Activated CD4-positive, CD25-positive, alpha-beta regulatory T cell treated with anti-CD3 and anti-CD28 coated beads, Interleukin-2, amount 50 U/mL, for 16 hours (primary cell): Measurements from ENCODE around the gene HOXA2.

Source experiments
- DNase-seq: peaks from one replicate; pipeline ENCODE4 v3.0.0-alpha.2; 2020; ENCODE audit warnings: low read depth, low spot score

The HOXA2 gene

GRCh38 chr7:27078616-27079233, 23.8 kb downstream of the HOXA2 start:
- no peak for DNase-seq

GRCh38 chr7:27073076-27073475, 29.4 kb downstream of the HOXA2 start:
- no peak for DNase-seq

GRCh38 chr7:27071622-27072390, 30.7 kb downstream of the HOXA2 start:
- no peak for DNase-seq

DNA sequence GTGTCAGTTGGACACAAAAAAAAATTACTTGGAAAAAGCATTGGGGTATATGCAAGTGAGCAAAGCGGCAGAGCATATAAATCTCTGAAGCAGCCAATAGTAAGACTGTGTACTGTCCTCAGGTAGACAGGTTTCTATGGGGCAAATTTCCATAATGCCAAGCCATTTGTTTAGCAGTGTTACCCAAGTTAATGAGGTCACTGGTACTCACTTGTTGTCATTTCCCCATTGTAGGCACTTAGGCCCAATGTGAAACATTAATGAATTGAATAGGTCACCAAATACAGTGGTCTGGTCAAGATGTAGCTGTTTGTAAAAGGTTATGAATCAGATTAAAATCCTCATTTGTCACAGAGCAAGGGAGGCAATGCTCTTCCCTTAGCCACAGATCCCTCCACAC, 34.2 kb downstream of the HOXA2 start:
- DNase-seq, result no peak

DNA sequence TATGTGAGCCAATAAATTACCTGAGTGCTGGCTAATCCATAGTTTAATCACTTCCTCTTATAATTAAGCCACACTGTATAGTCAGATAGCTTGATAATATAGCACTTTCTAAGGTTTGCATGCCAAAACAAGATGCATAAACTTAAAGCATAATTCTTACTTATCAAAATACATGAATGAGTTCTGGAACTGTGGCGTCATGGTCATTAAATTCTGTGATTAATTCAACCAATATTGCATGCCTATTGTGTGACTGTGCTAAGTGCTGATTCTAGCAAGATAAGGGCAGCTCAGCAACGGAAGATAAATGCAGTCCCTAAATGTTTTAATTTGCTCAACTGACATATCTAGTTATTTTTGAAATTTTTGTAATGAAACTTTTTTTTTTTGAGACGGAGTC, 36.3 kb downstream of the HOXA2 start:
- DNase-seq, result no peak

DNA sequence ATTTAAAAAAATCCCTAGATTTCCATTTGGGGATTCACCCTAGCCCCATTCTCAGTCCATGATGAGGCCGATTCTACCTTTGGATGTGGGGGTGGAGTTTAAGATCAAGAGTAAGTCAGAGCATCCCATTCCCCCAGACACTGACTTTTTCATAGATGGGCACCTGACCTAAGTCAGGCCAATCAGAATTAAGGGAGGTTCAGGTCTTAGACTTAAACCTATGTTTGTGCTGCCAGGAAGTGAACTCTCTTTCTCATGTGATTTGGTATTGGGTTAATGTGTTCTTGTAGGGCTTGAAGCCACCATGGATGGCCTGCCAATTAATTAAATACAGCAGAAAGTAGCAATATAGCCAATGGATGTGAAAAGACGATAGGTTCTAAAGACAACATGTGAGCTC, 36.8 kb downstream of the HOXA2 start:
- DNase-seq, result no peak

- no peak for DNase-seq
These were observed 37.8 kb downstream of the HOXA2 start for GRCh38 chr7:27064661-27065060.

- no peak for DNase-seq
These were observed 38.3 kb downstream of the HOXA2 start for GRCh38 chr7:27064159-27064558.

GRCh38 chr7:27062946-27063345, 39.5 kb downstream of the HOXA2 start:
- DNase-seq, result no peak

GRCh38 chr7:27053153-27053552, 49.3 kb downstream of the HOXA2 start:
- DNase-seq, result no peak

DNA sequence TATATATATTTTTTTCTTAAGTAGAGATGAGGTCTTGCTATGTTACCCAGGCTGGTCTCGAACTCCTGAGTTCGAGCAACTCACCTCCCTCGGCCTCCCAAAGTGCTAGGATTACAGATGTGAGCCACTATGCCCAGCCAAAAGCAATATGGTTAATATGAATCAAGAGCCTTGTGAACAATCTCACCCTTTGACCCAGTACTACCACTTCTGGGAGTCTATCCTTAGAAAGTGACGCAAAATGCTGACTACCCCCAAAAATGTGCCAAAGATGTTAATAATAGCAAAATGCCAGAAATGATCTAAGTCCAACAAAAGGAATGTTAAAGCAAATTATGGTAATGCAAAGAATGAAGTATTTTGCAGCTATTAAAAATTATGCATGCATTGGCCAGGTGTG, 51.0 kb downstream of the HOXA2 start:
- no peak for DNase-seq
